ENCODE data around the gene CYSRT1.

Gene CYSRT1

GRCh38 chr9:137200311-137201204 is 24.4 kb upstream of the CYSRT1 start, which contains the start of gene TPRN (continued):
- TF ChIP-seq ZFP69B (tag by site-specific recombination; IDR thresholded peaks at IDR 0.05) (no peak), PRDM1 (tag by site-specific recombination; IDR thresholded peaks at IDR 0.05) (no peak), EGR2 (tag by site-specific recombination; IDR thresholded peaks at IDR 0.05; ENCODE audit: low read depth) (no peak), SCRT1 (tag by site-specific recombination; IDR thresholded peaks at IDR 0.05; ENCODE audit: borderline replicate concordance) (no peak), ZNF830 (tag by site-specific recombination; IDR thresholded peaks at IDR 0.05; ENCODE audit: low read depth) (no peak), ZNF521 (tag by site-specific recombination; IDR thresholded peaks at IDR 0.05) (no peak), ZNF202 (tag by site-specific recombination; IDR thresholded peaks at IDR 0.05; ENCODE audit: borderline replicate concordance) (no peak), ZBTB17 (tag by site-specific recombination; IDR thresholded peaks at IDR 0.05) (peak; percentile 77), ZNF394 (tag by site-specific recombination; IDR thresholded peaks at IDR 0.05; ENCODE audit: borderline replicate concordance) (no peak), ZNF155 (tag by site-specific recombination; IDR thresholded peaks at IDR 0.05) (no peak), ZNF76 (tag by site-specific recombination; IDR thresholded peaks at IDR 0.05; ENCODE audit: borderline replicate concordance, low read depth) (peak; percentile 80), ZNF112 (tag by site-specific recombination; IDR thresholded peaks at IDR 0.05) (no peak), ZNF560 (tag by site-specific recombination; IDR thresholded peaks at IDR 0.05; ENCODE audit: borderline replicate concordance) (no peak), KLF16 (tag by site-specific recombination; IDR thresholded peaks at IDR 0.05) (peak; percentile 74; the same call in 1 of the 2 replicates), SALL2 (tag by site-specific recombination; IDR thresholded peaks at IDR 0.05; ENCODE audit: borderline replicate concordance) (no peak), ZNF629 (tag by site-specific recombination; IDR thresholded peaks at IDR 0.05) (no peak; the same call in 1 of the 2 replicates), ZNF785 (tag by site-specific recombination; IDR thresholded peaks at IDR 0.05) (no peak), ZEB2 (tag by site-specific recombination; IDR thresholded peaks at IDR 0.05) (peak; percentile 87), ZBTB20 (tag by site-specific recombination; IDR thresholded peaks at IDR 0.05) (peak; percentile 60; the same call in 1 of the 2 replicates), ZNF747 (tag by site-specific recombination; IDR thresholded peaks at IDR 0.05) (no peak), ZNF701 (tag by site-specific recombination; IDR thresholded peaks at IDR 0.05) (no peak), ZNF518A (tag by site-specific recombination; conservative IDR thresholded peaks at IDR 0.05; ENCODE audit: low read depth) (no peak), ZNF585B (tag by site-specific recombination; IDR thresholded peaks at IDR 0.05) (no peak), ZNF18 (tag by site-specific recombination; IDR thresholded peaks at IDR 0.05) (no peak), ZBTB44 (tag by site-specific recombination; IDR thresholded peaks at IDR 0.05) (no peak), KLF9 (tag by site-specific recombination; IDR thresholded peaks at IDR 0.05; ENCODE audit: low read depth) (peak; percentile 88), ZNF311 (tag by site-specific recombination; IDR thresholded peaks at IDR 0.05; ENCODE audit: borderline replicate concordance) (no peak)
- TF ChIP-seq, protein P1, sequence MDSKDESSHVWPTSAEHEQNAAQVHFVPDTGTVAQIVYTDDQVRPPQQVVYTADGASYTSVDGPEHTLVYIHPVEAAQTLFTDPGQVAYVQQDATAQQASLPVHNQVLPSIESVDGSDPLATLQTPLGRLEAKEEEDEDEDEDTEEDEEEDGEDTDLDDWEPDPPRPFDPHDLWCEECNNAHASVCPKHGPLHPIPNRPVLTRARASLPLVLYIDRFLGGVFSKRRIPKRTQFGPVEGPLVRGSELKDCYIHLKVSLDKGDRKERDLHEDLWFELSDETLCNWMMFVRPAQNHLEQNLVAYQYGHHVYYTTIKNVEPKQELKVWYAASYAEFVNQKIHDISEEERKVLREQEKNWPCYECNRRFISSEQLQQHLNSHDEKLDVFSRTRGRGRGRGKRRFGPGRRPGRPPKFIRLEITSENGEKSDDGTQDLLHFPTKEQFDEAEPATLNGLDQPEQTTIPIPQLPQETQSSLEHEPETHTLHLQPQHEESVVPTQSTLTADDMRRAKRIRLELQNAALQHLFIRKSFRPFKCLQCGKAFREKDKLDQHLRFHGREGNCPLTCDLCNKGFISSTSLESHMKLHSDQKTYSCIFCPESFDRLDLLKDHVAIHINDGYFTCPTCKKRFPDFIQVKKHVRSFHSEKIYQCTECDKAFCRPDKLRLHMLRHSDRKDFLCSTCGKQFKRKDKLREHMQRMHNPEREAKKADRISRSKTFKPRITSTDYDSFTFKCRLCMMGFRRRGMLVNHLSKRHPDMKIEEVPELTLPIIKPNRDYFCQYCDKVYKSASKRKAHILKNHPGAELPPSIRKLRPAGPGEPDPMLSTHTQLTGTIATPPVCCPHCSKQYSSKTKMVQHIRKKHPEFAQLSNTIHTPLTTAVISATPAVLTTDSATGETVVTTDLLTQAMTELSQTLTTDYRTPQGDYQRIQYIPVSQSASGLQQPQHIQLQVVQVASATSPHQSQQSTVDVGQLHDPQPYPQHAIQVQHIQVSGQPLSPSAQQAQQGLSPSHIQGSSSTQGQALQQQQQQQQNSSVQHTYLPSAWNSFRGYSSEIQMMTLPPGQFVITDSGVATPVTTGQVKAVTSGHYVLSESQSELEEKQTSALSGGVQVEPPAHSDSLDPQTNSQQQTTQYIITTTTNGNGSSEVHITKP (tag by site-specific recombination; IDR thresholded peaks at IDR 0.05), result no peak
